GM23338 (cell line): Measurements from ENCODE around the gene GLA. TPM values are rescaled to one million over a fixed set of nuclear protein-coding genes. Genes with fewer than 3 reads are reported as not detected.

ENCODE experiments used
- ATAC-seq: fragments of 200-7000 bp; cut with Tn5 transposase; 3 replicates; pipeline ENCODE4 v1.9.1; 2020
- DNase-seq: peaks from one replicate; pipeline ENCODE4 v3.0.0-alpha.2; 2015; ENCODE audit warnings: low spot score
- H2AFZ ChIP-seq: fragments of 200-600 bp; sonication (generic); 2 replicates; pipeline ENCODE4 v1.8.0; 2016; ENCODE audit warnings: antibody characterized with exemption, mild to moderate bottlenecking, moderate library complexity
- H3F3A ChIP-seq: fragments of 200-600 bp; sonication (generic); replicated peaks from 2 replicates; pipeline ENCODE4 v1.8.0; 2017; ENCODE audit warnings: antibody characterized with exemption, mixed run types, low read depth
- H3K27ac ChIP-seq: fragments of 200-600 bp; sonication (generic); 2 replicates; pipeline ENCODE4 v1.6.1; 2016; ENCODE audit warnings: low read depth
- H3K27me3 ChIP-seq: fragments of 200-600 bp; sonication (generic); 2 replicates; pipeline ENCODE4 v1.8.0; 2016; ENCODE audit warnings: mild to moderate bottlenecking, mixed run types, moderate library complexity; ENCODE audit not compliant: insufficient read depth
- H3K36me3 ChIP-seq: fragments of 200-600 bp; sonication (generic); 2 replicates; pipeline ENCODE4 v1.8.0; 2016; ENCODE audit warnings: mild to moderate bottlenecking; ENCODE audit not compliant: insufficient read depth
- H3K4me1 ChIP-seq: fragments of 200-600 bp; sonication (generic); 2 replicates; pipeline ENCODE4 v1.8.0; 2016; ENCODE audit warnings: mild to moderate bottlenecking, moderate library complexity; ENCODE audit not compliant: insufficient read depth
- H3K4me2 ChIP-seq: fragments of 200-600 bp; sonication (generic); 2 replicates; pipeline ENCODE4 v1.7.1; 2017; ENCODE audit warnings: mixed run types
- H3K4me3 ChIP-seq: fragments of 200-600 bp; sonication (generic); 2 replicates; pipeline ENCODE4 v1.6.1; 2016; ENCODE audit warnings: mixed run types
- H3K79me2 ChIP-seq: fragments of 200-600 bp; sonication (generic); replicated peaks from 2 replicates; pipeline ENCODE4 v1.8.0; 2017; ENCODE audit warnings: mild to moderate bottlenecking; ENCODE audit not compliant: insufficient read depth
- H3K9me2 ChIP-seq: fragments of 200-600 bp; sonication (generic); 2 replicates; pipeline ENCODE4 v1.8.0; 2017; ENCODE audit not compliant: insufficient read depth
- H4K20me1 ChIP-seq: fragments of 200-600 bp; sonication (generic); replicated peaks from 2 replicates; pipeline ENCODE4 v1.8.0; 2017; ENCODE audit warnings: mild to moderate bottlenecking; ENCODE audit not compliant: insufficient read depth
- H3K27ac Mint-ChIP-seq: 2 replicates; pipeline ENCODE4 v1.8.0; 2020; ENCODE audit warnings: inconsistent platforms, mild to moderate bottlenecking, moderate library complexity, mixed read lengths
- H3K27me3 Mint-ChIP-seq: 3 replicates; pipeline ENCODE4 v1.8.0; 2022; ENCODE audit warnings: low read depth, mild to moderate bottlenecking, moderate library complexity, mixed read lengths, inconsistent platforms; ENCODE audit not compliant: insufficient read depth, poor library complexity
- H3K36me3 Mint-ChIP-seq: 3 replicates; pipeline ENCODE4 v1.8.0; 2021; ENCODE audit warnings: low read depth, mild to moderate bottlenecking, inconsistent platforms, moderate library complexity, mixed read lengths
- H3K4me1 Mint-ChIP-seq: 3 replicates; pipeline ENCODE4 v1.8.0; 2020; ENCODE audit warnings: mild to moderate bottlenecking, inconsistent platforms, mixed read lengths
- H3K4me3 Mint-ChIP-seq: 3 replicates; pipeline ENCODE4 v1.8.0; 2021; ENCODE audit warnings: moderate library complexity, mild to moderate bottlenecking, inconsistent platforms, mixed read lengths
- H3K9me3 Mint-ChIP-seq: 3 replicates; pipeline ENCODE4 v1.8.0; 2020; ENCODE audit warnings: moderate library complexity, mild to moderate bottlenecking, inconsistent platforms, mixed read lengths
- CTCF ChIP-seq, 2 experiments: fragments of 200-600 bp in 1 of 2; sonication (generic) in 1 of 2; conservative IDR thresholded peaks; 2 replicates each; pipeline versions ENCODE4 v1.5.1 to v1.6.1; 2016 to 2017; ENCODE audit warnings: antibody characterized with exemption in 2 of 2, low read depth in 2 of 2, mild to moderate bottlenecking in 2 of 2, moderate library complexity in 1 of 2
- EZH2 ChIP-seq: fragments of 200-600 bp; sonication (generic); IDR thresholded peaks from one replicate; pipeline ENCODE4 v1.8.0; 2017; ENCODE audit warnings: antibody characterized with exemption, mild to moderate bottlenecking, low read depth; ENCODE audit not compliant: unreplicated experiment
- JUNB ChIP-seq: IDR thresholded peaks from one replicate; pipeline ENCODE4 v1.6.1; 2016; ENCODE audit warnings: antibody characterized with exemption; ENCODE audit not compliant: unreplicated experiment
- STAT1 ChIP-seq: IDR thresholded peaks from one replicate; pipeline ENCODE4 v1.6.1; 2016; ENCODE audit warnings: antibody characterized with exemption; ENCODE audit not compliant: unreplicated experiment
- ZNF114 ChIP-seq: fragments of 250-450 bp; sonication (Bioruptor Pico); IDR thresholded peaks from 2 replicates; pipeline ENCODE4 v1.5.0; 2020; ENCODE audit warnings: mild to moderate bottlenecking, moderate library complexity
- ZNF462 ChIP-seq: fragments of 250-450 bp; sonication (Bioruptor Pico); IDR thresholded peaks from 2 replicates; pipeline ENCODE4 v1.5.0; 2020; ENCODE audit warnings: mild to moderate bottlenecking, moderate library complexity
- polyA plus RNA-seq: library from polyadenylated mRNA; unstranded; fragments of >200 nt; fragmentation: Nextera tagmentation; extraction: Ambion mirVana; gene quantifications from 2 replicates; pipeline ENCODE4 v1.2.1, GENCODE V29; 2016
- total RNA-seq: library from RNA; depleted of rRNA; stranded (reverse); fragments of >200 nt; shearing (Covaris generic); gene quantifications from 2 replicates; pipeline ENCODE4 v1.2.3, GENCODE V29; 2014

Gene GLA
- total and polyA plus RNA-seq, 2 experiments from 2014 or later = 34.7 to 44.4 TPM

GRCh38 chrX:101362757-101363156 lies 45.0 kb downstream of the GLA start (continued):
- TF ChIP-seq CTCF (conservative IDR thresholded peaks at IDR 0.05; ENCODE audit: low read depth in 2 of 2) (no peak), EZH2 (no peak), ZNF462 (CRISPR knock-in tag) (no peak)

- peaks cover 2% of the 10 kb centered on the region; the same call in 1 of the 3 replicates for H3K4me1 Mint-ChIP-seq
- H3K36me3 Mint-ChIP-seq = no peaks in the 10 kb centered on the region
- no peak overlapping the region for H3K4me3 Mint-ChIP-seq
- no peak overlapping the region for H3K27ac Mint-ChIP-seq
- Histone ChIP-seq H3K79me2 (no peaks in the 10 kb centered on the region), H3K27me3 (no peaks in the 10 kb centered on the region), H3K4me3 (no peak overlapping the region), H2AFZ (no peak overlapping the region), H3F3A (no peaks in the 10 kb centered on the region), H4K20me1 (no peaks in the 10 kb centered on the region), H3K4me1 (no peaks in the 10 kb centered on the region), H3K36me3 (no peaks in the 10 kb centered on the region), H3K9me2 (no peaks in the 10 kb centered on the region), H3K27ac (no peak overlapping the region), H3K4me2 (no peak overlapping the region)
- ATAC-seq (no peak), DNase-seq (no peak)
- H3K9me3 Mint-ChIP-seq = no peaks in the 10 kb centered on the region
- no peaks in the 10 kb centered on the region for H3K27me3 Mint-ChIP-seq
- TF ChIP-seq STAT1 = no peak
- TF ChIP-seq ZNF462 (CRISPR knock-in tag) = no peak
- no peak for TF ChIP-seq EZH2
- no peak for TF ChIP-seq JUNB
- TF ChIP-seq ZNF114 = no peak
Measured at GRCh38 chrX:101362116-101362515, 45.6 kb downstream of the GLA start.
